ENCODE measurements around the gene MTHFSD.

MTHFSD gene

DNA sequence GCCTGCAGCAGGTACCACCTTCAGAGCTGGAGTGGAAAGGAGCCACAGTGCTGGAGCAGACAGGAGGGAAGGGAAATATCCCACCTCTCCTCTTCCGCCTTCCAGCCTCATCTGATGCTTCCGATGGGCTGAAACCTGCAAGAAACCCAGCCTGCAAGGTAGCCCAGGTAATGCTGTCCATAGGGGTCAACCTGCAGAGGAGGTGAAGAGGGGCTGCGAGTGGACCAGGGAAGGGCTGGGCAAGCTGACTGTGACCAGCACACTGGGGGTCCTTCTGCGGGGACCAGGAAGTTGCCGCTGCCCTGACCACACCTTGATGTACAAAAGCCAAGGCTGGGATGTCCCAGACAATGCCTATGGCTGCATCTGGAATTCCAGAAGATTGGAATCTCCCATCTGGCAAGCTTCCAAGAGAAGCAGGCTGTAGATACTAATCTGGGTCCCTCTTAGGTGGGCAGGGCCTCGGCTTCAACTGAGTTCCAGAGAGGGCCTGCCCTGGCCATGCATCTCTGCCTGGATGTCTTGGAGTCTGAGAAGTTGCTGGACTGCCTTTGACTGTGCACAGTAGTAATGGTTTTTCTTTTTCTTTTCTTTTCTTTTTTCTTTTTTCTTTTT lies 29.1 kb upstream of the MTHFSD start:
- DNase-seq (ENCODE audit: low read depth in 4 of 4, low spot score in 1 of 4) = no peak

DNA sequence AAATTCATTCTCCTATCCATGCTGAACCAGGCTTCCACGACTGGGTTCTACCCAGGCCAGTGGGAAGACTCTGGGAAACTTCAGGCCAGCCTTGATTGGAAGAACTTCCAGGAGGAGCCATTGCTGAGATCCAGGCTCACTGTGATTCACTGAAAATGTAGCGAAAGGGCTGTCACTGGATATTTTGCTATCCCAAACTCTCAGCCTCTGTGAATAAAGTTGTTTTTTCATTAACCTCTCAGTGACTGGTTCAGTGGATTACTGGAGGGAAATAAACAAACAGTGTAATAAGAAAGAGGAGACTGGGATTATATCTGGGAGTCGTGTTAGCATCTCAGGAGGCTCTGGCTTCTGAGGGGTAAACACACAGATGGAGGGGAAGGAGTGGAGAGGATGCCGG lies 26.4 kb upstream of the MTHFSD start:
- DNase-seq (ENCODE audit: low read depth in 4 of 4, low spot score in 1 of 4) = no peak

DNA sequence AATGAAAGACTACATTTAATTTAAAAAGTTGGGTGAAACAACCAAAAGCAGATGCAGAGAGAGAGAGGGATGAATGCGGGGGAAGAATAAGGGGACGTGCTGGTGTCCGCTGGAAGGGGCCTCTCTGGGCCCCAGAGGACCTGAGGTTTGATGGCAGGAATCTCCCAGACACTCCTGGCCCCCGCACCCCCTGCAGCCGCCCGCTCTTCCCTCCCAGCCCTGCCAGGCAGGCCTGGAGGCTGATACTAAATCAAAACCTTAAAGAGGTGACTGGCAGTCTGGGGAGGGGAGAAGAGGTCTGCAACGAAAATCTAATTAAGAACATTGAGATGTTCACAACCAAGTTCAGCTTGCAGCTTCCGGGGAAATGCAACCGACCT lies 25.7 kb upstream of the MTHFSD start:
- no peak for DNase-seq (ENCODE audit: low read depth in 4 of 4, low spot score in 1 of 4)

DNA sequence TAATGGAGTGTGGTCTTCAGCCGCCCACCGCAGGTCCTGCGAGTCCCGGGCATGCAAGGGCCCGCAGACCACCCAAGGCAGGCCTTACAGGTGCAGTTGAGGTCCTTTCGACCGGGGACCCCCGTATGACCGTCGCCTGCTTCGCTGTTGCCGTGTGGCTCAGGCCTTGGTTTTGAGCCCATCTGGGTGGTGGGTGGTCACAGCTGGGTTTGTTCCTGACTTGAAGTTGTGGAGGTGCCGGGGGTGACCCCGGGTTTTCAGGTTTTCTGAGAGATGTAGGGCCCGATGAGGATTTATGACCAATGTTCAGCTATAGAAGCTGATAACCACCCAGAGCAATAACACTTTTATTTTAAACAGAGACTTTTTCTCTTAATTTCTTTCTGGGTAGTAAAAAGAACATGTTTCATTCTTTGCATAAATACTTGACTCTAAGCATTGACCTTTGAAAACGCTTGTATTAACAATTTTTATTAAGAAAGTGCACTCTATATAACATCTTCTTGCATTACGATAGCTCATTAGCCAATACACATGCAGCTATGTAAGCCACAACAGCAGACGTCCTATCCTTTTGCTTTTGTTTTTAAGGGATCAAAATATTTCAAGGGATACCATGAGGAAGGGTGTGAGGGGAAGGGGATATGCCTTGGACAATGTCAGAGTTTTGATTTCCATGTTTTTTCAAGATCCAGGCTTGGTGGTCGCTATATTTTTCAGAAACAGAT lies 25.2 kb upstream of the MTHFSD start:
- DNase-seq (ENCODE audit: low read depth in 4 of 4, low spot score in 1 of 4) = no peak

DNA sequence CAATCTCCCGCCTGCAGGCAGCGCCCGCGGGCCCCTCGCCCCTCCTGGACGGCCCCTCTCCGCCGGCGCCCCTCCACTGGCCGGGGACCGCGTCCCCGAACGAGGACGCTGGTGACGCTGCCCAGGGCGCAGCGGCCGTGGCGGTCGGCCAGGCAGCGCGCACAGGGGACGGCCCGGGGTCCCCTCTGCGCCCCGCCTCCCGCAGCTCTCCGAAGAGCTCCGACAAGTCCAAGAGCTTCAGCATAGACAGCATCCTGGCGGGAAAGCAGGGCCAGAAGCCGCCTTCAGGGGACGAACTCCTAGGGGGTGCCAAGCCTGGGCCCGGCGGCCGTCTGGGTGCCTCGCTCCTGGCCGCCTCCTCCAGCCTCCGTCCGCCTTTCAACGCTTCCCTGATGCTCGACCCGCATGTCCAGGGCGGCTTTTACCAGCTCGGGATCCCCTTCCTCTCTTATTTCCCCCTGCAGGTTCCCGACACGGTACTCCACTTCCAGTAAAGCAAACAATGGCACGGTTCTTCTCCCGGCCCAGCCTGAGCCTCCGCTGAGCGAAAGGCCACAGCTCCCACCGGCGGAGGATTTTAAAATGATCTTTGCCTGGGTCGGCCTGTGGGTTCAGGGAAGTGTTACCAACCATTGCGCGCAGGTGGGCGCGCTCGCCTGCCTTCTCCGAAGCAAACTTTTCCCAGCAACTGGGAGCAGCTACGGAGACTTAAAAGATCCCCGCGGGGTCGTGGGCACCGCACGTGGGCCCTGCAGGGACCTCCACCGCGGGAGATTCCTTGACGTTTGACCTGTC lies 24.4 kb upstream of the MTHFSD start:
- DNase-seq (ENCODE audit: low read depth in 4 of 4, low spot score in 1 of 4) = no peak

DNA sequence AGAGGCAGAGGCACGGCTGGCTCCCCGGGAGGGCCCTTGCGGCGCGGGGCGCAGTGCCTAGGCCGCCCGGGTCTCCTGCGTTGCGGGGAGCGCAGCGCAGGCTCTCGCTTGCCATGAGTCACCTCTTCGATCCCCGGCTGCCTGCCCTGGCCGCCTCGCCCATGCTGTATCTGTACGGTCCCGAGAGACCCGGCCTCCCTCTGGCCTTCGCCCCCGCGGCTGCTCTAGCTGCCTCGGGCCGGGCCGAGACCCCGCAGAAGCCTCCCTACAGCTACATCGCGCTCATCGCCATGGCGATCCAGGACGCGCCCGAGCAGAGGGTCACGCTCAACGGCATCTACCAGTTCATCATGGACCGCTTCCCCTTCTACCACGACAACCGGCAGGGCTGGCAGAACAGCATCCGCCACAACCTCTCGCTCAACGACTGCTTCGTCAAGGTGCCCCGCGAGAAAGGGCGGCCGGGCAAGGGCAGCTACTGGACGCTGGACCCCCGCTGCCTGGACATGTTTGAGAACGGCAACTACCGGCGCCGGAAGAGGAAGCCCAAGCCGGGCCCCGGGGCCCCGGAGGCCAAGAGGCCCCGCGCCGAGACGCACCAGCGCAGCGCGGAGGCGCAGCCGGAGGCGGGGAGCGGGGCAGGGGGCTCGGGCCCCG lies 23.7 kb upstream of the MTHFSD start:
- no peak for DNase-seq (ENCODE audit: low read depth in 4 of 4, low spot score in 1 of 4)

DNA sequence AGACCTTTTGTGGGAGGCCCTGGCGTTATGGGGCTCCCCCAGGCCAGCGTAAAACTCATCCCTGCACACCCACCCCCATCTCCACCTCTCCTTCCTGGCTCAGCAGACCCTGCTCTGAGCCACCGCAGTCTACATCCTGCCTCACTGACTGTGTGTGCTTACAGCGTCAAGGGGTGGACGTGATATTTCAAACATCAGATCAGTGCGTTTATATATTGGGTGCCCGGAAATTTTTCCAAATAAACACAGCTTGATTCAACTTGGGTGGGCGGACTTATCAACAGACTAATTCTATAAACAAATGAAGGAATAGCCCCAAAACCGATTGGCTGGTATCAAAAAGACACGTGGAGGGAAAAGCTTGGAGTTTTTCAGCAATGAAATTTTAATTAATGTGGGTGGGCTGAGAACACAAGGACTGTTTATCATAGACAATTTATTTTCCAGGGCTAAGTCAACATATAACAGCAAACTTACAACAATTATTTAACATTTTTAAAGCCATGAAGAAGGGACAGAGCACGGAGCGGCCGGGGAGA lies 23.1 kb upstream of the MTHFSD start, which contains the start of gene FOXL1:
Gene FOXL1 (plus strand): TSS at position 489 of the 539 bp plus-strand sequence. CDS start 175 bp downstream, outside the sequence.
- DNase-seq (ENCODE audit: low read depth in 4 of 4, low spot score in 1 of 4) = no peak

DNA sequence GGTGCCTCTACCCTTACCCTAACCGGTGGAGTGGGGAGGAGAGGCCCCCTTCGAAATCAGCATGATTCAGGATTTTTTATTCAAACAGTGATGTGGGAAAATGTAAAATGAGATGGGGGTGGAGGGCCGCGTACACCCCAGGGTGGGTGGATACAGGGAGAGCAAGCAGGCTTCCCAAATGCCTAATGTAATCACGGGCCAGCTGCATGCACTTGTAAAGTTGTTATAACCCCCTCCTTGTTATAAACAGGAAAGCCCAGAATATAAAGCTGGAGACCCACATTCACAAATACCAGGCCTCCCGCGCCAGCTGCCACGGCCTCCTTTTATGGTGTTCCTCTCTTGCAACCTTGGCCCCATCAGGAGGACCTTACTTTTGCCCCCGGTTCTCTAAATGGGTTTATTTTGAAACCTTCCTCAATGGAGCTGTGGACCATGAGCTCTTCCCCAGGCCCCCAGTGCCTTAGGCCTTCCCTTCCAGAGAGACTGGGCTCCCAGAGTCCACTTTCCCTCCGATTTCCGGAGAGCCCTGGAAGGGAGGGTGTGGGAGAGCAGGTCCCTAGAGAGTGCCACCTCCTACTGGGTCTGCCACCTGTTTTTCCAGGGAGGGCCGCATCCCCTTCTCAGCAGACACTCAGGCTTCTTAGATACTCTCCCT lies 22.4 kb upstream of the MTHFSD start:
- DNase-seq (ENCODE audit: low read depth in 4 of 4, low spot score in 1 of 4) = no peak

DNA sequence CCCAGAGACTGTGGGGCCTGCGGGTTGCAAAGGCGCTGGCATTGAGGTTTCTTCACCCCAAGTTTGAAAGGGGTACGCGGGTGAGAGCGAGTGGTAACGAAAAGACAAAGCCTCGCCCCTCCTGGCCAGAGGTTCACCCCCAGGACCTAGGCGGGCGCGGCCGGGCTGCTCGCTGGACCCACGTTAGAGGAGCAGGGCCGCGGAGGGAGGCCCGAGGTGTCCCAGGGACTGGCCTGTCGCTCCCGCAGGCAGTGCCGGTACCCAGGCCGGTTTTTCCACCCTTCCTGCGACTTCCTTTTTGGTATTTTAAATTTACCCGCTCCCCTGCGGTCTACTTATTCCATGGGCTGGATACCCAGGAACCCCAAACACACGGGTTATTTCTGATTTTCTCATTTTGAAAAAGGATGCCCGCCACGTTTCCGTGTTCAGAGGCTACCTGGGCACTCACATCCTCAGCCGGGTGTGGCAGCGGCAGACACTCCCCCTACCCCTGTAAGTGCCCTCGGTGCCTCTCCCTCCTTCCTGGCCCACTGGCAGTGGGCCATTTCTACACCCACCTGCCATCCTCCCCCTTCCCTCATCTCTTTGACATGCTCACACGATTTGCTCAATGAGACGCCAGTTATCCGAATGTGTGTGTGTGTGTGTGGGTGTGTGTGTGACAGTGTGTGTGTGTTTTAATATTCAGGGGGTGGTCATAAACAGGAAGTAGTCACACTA lies 21.7 kb upstream of the MTHFSD start:
- DNase-seq (ENCODE audit: low read depth in 4 of 4, low spot score in 1 of 4) = no peak

DNA sequence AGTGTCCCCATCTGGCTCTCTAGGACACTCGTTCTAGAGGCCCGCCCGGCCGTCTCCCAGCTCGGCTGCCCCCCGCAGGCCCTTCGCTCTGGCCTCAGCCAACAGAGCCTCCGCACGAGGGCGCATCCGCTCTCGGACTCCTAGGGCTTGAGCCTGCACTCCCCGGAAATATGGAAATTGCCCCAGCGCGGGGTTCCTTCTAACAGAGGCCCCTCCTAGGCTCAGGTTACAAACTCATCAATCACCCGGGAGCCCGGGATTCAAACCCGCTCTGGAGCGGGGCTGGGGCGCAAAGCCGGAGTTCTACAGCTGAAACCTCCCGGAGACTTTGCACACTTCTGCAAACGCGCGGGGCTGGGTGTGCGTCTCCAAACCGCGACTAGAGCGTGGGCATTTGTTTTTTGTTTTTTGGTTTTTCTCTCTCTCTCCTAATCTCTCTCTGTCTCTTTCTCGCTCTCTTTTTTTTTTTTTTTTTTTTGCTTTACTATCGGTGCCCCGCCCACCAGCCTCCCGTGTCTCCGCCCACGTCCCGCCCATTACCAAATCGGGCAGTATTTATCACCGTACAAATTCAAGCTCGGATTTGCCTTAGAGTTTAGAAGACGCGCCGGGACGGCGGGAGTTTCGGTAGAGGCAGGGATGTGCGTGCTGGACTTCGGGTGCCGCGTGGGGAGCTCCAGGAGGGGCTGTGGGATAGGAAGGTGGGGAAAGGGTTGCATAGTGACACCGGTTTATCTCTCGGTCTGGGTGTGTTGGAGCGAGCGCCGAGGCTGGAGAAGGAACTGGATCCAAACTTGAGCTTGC lies 20.9 kb upstream of the MTHFSD start:
- peak in 1 of 4 experiments; percentile 43 for DNase-seq (ENCODE audit: low read depth in 4 of 4, low spot score in 1 of 4)

DNA sequence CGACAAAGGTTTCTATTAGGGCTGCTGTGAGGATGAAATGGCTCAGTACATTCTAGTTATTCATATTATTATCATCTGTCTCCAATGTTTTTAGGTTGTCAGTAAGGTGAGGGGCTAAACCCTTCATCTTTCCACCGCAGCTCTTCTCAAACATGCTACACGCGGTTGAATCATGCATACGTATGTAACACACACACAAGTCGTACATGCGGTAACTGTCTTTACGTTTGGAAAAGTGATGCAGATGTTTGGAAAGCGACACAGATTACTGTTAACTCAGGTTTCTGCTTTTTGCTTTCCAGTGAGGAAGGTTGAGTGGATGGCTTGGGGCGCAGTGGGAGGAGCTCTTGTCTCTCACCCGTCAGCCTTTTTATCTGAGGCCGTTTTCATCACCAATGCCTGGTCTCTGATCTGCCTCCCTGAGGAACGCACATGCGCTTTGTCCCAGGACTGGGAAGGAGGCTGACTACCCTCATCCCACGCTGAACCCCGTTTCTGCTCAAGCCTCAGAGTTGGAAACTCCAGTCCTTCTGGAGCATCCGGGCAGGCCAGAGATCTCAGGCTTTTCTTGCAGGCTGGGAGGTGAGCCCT lies 20.2 kb upstream of the MTHFSD start:
- DNase-seq (ENCODE audit: low read depth in 4 of 4, low spot score in 1 of 4) = no peak

DNA sequence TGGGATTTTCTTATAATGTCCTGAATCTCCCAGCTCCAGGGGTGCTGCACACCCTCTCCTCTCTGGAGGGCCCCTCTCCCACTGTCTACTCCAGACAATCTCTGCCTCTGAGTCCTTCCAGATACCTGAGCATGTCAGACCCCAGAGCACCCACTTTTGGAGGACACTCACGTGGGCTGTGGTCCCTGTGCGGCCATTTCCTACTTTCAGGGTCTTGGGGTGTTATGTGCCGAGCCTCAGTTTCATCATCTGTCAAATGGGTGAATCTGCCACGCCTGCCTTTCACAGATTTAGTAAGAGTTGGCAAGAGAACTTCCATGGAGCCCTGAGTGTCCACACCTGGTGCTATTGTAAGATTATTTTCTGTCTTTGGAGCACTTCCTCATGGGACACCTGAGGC lies 19.6 kb upstream of the MTHFSD start:
- DNase-seq (ENCODE audit: low read depth in 4 of 4, low spot score in 1 of 4) = no peak

DNA sequence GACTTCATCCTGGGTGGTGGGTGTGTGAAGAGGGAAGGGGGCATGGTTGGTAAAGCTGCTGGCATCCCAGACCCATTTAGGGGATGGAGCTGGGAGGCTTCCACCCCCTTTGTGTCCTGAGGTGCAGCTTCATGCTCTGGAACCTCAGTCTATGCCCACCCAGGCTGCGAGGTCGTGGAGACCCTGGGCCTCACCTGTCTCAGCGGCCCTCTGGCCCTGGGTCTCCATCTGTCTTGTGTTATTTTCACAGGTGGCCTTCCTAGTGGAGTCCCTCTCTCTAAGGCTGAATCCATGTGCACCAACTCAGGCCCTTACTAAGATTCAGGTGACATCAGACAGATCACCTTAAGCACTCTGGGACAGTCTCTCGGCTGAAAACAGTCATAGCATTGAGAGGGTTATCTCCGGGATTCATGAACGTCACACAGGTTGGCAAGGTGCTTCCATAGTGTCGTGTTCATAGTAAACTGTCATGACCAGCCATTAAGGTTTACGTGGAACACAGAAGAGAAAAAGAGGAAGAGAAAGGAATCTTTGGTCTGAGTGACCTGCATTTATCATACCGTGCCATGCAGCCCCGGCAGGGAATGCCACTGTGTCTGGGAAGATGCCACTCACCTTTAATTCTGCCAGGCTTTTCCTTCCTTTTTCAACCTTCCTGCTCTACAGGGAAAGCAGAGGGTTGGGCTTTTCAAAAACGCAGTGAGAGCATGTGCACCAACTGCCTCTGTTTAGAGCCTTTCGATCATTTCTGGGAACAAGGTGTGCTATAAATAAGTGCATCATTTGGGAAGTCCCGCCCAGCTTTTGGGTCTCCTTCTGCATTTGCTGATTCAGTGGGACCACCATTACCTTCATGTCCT lies 18.8 kb upstream of the MTHFSD start:
- no peak for DNase-seq (ENCODE audit: low read depth in 4 of 4, low spot score in 1 of 4)

DNA sequence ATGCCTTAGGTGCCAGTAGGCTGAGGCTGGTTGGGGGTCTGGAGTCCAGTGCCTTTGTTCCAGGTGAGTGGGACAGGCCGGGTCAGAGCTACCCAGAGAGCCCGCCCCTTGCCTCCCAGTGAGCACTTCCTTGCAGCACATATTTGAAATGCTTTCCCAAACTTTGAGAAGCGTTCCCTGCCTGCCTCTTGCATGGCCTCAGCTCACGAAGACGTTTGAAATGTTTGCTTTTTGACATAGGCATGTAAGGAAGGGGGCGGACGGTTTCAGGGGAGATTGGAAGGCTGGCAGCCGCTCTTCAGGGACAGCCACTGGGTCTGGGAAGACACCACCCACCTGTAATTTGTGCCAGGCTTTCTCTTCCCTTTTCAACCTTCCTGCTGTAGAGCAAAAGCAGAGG lies 18.2 kb upstream of the MTHFSD start:
- no peak for DNase-seq (ENCODE audit: low read depth in 4 of 4, low spot score in 1 of 4)

DNA sequence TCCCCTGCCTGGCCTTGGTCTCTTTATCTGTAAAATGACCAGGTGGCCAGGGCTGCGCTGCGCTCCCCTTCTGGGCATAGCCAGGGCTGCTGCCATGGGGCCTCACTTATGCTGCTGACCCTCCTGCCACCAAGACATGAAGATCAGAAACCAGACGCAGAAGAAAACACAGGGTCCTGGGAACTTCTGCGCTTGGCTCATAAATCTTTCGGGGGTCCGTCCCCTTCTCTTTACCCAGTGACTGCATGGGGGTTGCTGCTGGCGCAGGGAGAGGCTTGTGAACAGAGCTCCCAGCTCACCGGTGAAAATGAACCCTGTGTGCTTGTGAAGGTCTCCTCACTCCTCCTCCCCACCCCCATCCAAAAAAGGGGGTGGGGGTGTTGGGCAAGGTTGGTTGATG lies 17.6 kb upstream of the MTHFSD start:
- DNase-seq (ENCODE audit: low read depth in 4 of 4, low spot score in 1 of 4) = no peak

DNA sequence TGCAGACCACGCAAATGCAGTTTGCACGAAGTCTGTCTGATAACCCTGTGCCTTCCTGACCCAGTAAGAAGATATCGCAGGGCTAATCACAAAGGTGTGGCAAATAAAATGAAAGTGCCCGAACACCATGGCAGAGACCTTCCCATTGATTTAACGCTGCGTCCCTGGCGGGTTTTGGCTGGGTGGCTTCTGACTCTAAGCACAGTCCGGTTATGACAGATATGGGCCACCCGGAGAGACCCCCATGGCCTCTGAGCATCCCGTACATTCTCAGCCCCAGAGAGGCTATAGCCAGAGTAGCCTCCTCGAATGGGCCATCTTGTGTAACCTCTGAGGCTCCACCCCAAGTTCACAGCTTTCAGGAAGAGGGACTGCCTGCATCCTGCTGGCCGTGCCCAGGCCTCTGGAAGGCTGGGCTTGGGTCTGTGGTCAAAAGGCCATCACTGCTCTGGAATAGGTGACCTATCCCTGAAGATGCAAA lies 17.0 kb upstream of the MTHFSD start:
- no peak for DNase-seq (ENCODE audit: low read depth in 4 of 4, low spot score in 1 of 4)

DNA sequence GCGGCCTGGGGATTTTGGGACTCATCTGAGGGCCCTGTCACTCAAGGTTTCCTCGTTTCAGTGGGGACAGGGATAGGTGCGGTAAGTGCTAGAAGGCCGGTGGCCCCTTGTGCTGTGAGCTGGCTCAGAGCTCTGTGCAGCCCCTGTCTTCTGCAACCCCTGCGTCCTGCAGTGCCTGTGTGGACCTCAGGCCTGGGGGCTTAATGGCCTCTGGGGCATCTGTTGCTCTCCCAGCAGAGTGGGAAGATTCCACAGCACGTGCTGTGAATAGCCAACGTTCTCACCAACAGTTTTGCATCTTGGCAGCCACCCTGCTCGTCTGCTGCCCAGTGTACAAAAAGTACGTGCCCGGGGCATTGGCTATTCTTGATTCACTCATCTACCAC lies 16.5 kb upstream of the MTHFSD start:
- DNase-seq (ENCODE audit: low read depth in 4 of 4, low spot score in 1 of 4) = no peak

All from stimulated activated CD4-positive, alpha-beta T cell treated with anti-CD3 and anti-CD28 coated beads, Interleukin-1b, Interleukin-23, amount 100 ng/mL, for 24 hours (primary cell).